GM23338 (cell line): ENCODE data around the gene THYN1.

Experiments
- CREB1 ChIP-seq: fragments of 250-450 bp; sonication (Bioruptor Pico); IDR thresholded peaks from 2 replicates; pipeline ENCODE4 v1.5.0; 2020; ENCODE audit warnings: low read depth, mild to moderate bottlenecking, moderate library complexity
- EZH2 ChIP-seq: fragments of 200-600 bp; sonication (generic); IDR thresholded peaks from one replicate; pipeline ENCODE4 v1.8.0; 2017; ENCODE audit warnings: antibody characterized with exemption, mild to moderate bottlenecking, low read depth; ENCODE audit not compliant: unreplicated experiment
- EZH2phosphoT487 ChIP-seq: fragments of 200-600 bp; sonication (generic); IDR thresholded peaks from one replicate; pipeline ENCODE4 v1.8.1; 2018; ENCODE audit warnings: antibody characterized with exemption; ENCODE audit not compliant: unreplicated experiment
- JUNB ChIP-seq: IDR thresholded peaks from one replicate; pipeline ENCODE4 v1.6.1; 2016; ENCODE audit warnings: antibody characterized with exemption; ENCODE audit not compliant: unreplicated experiment
- POLR2AphosphoS5 ChIP-seq: IDR thresholded peaks from 2 replicates; pipeline ENCODE4 v1.6.1; 2016; ENCODE audit warnings: antibody characterized with exemption, low read depth
- ZNF114 ChIP-seq: fragments of 250-450 bp; sonication (Bioruptor Pico); IDR thresholded peaks from 2 replicates; pipeline ENCODE4 v1.5.0; 2020; ENCODE audit warnings: mild to moderate bottlenecking, moderate library complexity
- ZNF331 ChIP-seq: fragments of 250-450 bp; sonication (Bioruptor Pico); IDR thresholded peaks from 2 replicates; pipeline ENCODE4 v1.5.0; 2020; ENCODE audit warnings: low read depth, mild to moderate bottlenecking, moderate library complexity
- TF ChIP-seq, protein P1 (sequence below): IDR thresholded peaks from one replicate; pipeline ENCODE4 v1.6.1; 2018; ENCODE audit warnings: antibody characterized with exemption; ENCODE audit not compliant: unreplicated experiment
- TF ChIP-seq, protein P2 (sequence below), 2 experiments: fragments of 200-600 bp in 1 of 2; sonication (generic) in 1 of 2; conservative IDR thresholded peaks; 2 replicates each; pipeline versions ENCODE4 v1.5.1 to v1.6.1; 2016 to 2017; ENCODE audit warnings: antibody characterized with exemption in 2 of 2, low read depth in 2 of 2, mild to moderate bottlenecking in 2 of 2, moderate library complexity in 1 of 2
- TF ChIP-seq, protein P3 (sequence below): IDR thresholded peaks from 2 replicates; pipeline ENCODE4 v1.6.1; 2016; ENCODE audit warnings: antibody characterized with exemption

DNA sequence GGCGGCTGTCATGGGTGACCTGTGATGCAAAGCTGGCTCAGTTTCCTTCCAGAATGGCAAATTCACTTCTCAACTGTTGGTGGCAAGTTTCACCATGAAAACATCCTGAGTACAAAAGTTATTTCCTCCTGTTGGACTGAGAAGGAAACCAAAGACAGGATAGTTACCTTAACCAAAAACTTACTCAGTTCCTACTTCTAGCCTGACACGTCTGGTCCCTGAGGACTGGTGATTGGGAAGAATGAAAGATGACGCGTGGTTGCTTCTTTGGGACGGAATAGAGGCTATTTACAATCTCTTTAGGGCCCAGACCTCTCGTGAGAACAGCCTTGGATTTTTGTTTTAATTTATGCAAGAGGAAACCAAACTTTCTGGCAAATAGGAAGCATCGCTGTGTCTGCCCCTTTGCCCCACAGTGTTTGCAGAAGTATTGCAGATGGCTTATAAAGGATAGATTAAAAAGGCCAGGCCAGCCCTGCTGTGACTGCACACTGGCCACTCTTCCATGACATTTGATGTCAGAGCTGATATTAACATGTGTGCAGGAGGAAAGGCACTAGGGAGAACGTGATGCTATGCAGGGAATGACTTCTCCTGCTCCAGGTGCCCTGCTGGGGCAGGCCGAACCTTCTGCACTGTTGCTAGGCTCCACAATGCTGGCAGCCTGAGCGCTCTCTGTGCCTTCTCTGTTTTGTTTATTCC lies 21.0 kb downstream of the THYN1 start:
- TF ChIP-seq EZH2phosphoT487: no peak
- TF ChIP-seq CREB1 (CRISPR knock-in tag): no peak
- TF ChIP-seq, protein P1, sequence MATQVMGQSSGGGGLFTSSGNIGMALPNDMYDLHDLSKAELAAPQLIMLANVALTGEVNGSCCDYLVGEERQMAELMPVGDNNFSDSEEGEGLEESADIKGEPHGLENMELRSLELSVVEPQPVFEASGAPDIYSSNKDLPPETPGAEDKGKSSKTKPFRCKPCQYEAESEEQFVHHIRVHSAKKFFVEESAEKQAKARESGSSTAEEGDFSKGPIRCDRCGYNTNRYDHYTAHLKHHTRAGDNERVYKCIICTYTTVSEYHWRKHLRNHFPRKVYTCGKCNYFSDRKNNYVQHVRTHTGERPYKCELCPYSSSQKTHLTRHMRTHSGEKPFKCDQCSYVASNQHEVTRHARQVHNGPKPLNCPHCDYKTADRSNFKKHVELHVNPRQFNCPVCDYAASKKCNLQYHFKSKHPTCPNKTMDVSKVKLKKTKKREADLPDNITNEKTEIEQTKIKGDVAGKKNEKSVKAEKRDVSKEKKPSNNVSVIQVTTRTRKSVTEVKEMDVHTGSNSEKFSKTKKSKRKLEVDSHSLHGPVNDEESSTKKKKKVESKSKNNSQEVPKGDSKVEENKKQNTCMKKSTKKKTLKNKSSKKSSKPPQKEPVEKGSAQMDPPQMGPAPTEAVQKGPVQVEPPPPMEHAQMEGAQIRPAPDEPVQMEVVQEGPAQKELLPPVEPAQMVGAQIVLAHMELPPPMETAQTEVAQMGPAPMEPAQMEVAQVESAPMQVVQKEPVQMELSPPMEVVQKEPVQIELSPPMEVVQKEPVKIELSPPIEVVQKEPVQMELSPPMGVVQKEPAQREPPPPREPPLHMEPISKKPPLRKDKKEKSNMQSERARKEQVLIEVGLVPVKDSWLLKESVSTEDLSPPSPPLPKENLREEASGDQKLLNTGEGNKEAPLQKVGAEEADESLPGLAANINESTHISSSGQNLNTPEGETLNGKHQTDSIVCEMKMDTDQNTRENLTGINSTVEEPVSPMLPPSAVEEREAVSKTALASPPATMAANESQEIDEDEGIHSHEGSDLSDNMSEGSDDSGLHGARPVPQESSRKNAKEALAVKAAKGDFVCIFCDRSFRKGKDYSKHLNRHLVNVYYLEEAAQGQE: no peak
- TF ChIP-seq, protein P2, sequence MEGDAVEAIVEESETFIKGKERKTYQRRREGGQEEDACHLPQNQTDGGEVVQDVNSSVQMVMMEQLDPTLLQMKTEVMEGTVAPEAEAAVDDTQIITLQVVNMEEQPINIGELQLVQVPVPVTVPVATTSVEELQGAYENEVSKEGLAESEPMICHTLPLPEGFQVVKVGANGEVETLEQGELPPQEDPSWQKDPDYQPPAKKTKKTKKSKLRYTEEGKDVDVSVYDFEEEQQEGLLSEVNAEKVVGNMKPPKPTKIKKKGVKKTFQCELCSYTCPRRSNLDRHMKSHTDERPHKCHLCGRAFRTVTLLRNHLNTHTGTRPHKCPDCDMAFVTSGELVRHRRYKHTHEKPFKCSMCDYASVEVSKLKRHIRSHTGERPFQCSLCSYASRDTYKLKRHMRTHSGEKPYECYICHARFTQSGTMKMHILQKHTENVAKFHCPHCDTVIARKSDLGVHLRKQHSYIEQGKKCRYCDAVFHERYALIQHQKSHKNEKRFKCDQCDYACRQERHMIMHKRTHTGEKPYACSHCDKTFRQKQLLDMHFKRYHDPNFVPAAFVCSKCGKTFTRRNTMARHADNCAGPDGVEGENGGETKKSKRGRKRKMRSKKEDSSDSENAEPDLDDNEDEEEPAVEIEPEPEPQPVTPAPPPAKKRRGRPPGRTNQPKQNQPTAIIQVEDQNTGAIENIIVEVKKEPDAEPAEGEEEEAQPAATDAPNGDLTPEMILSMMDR (conservative IDR thresholded peaks at IDR 0.05; ENCODE audit: low read depth in 2 of 2): no peak
- no peak for TF ChIP-seq EZH2
- no peak for TF ChIP-seq POLR2AphosphoS5
- TF ChIP-seq ZNF331 (CRISPR knock-in tag): no peak
- no peak for TF ChIP-seq ZNF114 (CRISPR knock-in tag)
- TF ChIP-seq JUNB: no peak
- TF ChIP-seq, protein P3, sequence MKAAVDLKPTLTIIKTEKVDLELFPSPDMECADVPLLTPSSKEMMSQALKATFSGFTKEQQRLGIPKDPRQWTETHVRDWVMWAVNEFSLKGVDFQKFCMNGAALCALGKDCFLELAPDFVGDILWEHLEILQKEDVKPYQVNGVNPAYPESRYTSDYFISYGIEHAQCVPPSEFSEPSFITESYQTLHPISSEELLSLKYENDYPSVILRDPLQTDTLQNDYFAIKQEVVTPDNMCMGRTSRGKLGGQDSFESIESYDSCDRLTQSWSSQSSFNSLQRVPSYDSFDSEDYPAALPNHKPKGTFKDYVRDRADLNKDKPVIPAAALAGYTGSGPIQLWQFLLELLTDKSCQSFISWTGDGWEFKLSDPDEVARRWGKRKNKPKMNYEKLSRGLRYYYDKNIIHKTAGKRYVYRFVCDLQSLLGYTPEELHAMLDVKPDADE: no peak
